ENCODE data around the gene MAPK13. TPM values are rescaled to one million over a fixed set of nuclear protein-coding genes. Genes with fewer than 3 reads are reported as not detected.

MAPK13 gene
- total and polyA plus RNA-seq, 2 donors (not counting 1 experiment from before 2014, with no cell fraction given), result 20.6 to 34.8 TPM

DNA sequence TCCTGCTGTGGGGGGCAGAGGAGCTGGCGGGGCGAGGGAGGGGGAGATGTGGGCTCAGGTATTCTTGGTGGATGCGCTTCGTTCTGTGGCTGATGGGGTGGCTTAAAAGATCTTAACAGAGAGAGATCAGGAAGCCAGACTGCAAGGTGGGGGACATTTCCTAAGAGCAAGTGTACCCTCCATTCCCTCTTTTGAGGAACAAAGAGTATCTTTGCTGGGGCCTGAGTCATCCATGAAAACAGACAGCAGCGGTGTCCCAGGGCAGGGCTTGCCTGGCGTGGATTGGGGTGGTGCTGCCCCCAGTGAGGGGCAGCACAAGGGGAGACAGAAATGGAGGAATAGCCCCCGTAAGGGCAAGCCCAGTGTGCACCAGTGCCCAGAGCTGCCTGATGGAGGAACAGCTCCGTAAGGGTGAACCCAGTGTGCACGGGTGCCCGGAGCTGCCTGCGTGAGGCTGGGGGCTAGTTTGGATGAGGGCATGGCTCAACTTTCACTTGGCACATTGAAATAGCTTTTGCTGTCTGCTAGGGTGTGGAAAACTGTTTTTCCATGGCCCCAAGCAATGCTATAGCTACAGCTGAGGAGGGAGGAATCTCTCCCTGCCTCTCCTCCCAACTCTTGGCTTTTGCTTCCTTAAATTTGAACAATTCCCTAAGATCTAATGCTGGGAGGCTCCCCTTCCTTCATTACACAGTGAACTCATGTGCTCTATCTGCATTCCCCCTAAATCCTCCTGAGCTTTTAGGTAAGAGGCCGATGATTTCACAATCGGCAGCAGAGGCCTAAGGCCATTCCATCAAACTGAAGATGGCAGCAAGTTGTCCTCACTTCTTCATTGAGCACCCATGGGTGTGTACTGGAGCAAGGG lies 12.9 kb downstream of the MAPK13 start:
- peaks cover under 1% of the 10 kb centered on the region for H3K9me3 Mint-ChIP-seq (ENCODE audit: insufficient read depth)
- no peak overlapping the region for H3K4me3 Mint-ChIP-seq
- no peaks in the 10 kb centered on the region for H3K27me3 ChIP-seq (replicated peaks in 1 of 4; ENCODE audit: control extremely low read depth in 1 of 4, control insufficient read depth in 3 of 4, insufficient read depth in 4 of 4, low read length in 3 of 4)
- no peak for TF ChIP-seq EZH2 (IDR thresholded peaks at IDR 0.05; ENCODE audit: borderline replicate concordance, insufficient read depth, low read depth, low read length, poor library complexity, severe bottlenecking)
- TF ChIP-seq, protein P1, sequence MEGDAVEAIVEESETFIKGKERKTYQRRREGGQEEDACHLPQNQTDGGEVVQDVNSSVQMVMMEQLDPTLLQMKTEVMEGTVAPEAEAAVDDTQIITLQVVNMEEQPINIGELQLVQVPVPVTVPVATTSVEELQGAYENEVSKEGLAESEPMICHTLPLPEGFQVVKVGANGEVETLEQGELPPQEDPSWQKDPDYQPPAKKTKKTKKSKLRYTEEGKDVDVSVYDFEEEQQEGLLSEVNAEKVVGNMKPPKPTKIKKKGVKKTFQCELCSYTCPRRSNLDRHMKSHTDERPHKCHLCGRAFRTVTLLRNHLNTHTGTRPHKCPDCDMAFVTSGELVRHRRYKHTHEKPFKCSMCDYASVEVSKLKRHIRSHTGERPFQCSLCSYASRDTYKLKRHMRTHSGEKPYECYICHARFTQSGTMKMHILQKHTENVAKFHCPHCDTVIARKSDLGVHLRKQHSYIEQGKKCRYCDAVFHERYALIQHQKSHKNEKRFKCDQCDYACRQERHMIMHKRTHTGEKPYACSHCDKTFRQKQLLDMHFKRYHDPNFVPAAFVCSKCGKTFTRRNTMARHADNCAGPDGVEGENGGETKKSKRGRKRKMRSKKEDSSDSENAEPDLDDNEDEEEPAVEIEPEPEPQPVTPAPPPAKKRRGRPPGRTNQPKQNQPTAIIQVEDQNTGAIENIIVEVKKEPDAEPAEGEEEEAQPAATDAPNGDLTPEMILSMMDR (IDR thresholded peaks at IDR 0.05), result no peak
- no peak overlapping the region for H3K27ac ChIP-seq (ENCODE audit: low read length in 2 of 2)
- H3K27me3 Mint-ChIP-seq, result no peaks in the 10 kb centered on the region
- intact Hi-C loops (cut with micrococcal nuclease), result no loop called here
- WGBS (ENCODE audit: insufficient coverage), result 93% methylated on average over 10 of the region's 13 CpGs
- no peak overlapping the region for H3K4me2 ChIP-seq (replicated peaks; ENCODE audit: low read depth, low read length, poor library complexity, severe bottlenecking)
- peaks cover 9% of the 10 kb centered on the region for H3K4me1 Mint-ChIP-seq
- H3K27ac Mint-ChIP-seq, result no peak overlapping the region
- no peaks in the 10 kb centered on the region for H4K20me1 ChIP-seq (ENCODE audit: control insufficient read depth, insufficient read depth, low read length, poor library complexity, severe bottlenecking)
- no peak overlapping the region for H3K9ac ChIP-seq (ENCODE audit: low read length)
- no peak for ATAC-seq (ENCODE audit: low read depth)
- peaks cover 0 to 6% (median 0%) of the 10 kb centered on the region in 3 donors for H3K9me3 ChIP-seq (ENCODE audit: control extremely low read depth in 1 of 3, control insufficient read depth in 2 of 3, insufficient read depth in 1 of 3, low read length in 2 of 3)
- CTCF ChIA-PET, result interaction anchor here (0.5 to 0.9 kb wide), 2 partner anchors 46 to 107 kb away, joined by 4 read pairs; no protein-coding TSS in a partner anchor
- DNase-seq, result no peak
- peaks cover 0 to 26% of the 10 kb centered on the region in 2 experiments for H3K36me3 ChIP-seq (replicated peaks in 1 of 2; ENCODE audit: control extremely low read depth in 1 of 2, control insufficient read depth in 1 of 2, extremely low read depth in 1 of 2, insufficient read depth in 2 of 2, low read length in 1 of 2)
- peaks cover 5% of the 10 kb centered on the region in 2 donors for H3K4me1 ChIP-seq (ENCODE audit: control insufficient read depth in 2 of 2, insufficient read depth in 2 of 2, low read length in 2 of 2)
- POLR2A ChIA-PET, result no interaction called here
- H3K79me2 ChIP-seq (ENCODE audit: control insufficient read depth, insufficient read depth, low read length), result no peaks in the 10 kb centered on the region
- H3K4me3 ChIP-seq (ENCODE audit: control extremely low read depth in 1 of 5, extremely low read depth in 1 of 5, insufficient read depth in 1 of 5, low read depth in 2 of 5, low read length in 4 of 5), result no peak overlapping the region
- H2AFZ ChIP-seq (ENCODE audit: insufficient read depth, low read depth, low read length, poor library complexity, severe bottlenecking), result no peak overlapping the region

DNA sequence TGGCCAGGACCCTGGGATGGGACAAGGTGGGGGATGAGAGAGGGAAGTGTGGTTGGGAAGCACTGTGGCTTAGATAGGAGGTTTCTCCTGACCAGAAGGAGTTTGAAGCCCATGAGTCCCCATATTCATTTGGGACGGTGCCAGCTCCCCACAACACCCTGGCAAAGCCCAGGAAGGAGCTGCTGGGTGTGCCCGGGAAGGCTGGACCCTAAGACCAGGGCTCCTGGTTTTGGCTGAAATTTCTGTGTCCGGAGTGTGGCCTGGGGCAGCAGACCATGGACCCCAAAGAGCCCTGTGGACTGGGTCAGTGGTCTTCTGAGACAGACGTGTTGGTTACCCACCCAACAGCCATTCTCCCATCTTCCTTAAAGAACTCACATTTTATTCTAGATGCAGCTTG lies 15.2 kb downstream of the MAPK13 start:
- peaks cover 8% of the 10 kb centered on the region for H3K4me1 Mint-ChIP-seq
- ChIA-PET CTCF (interaction anchor here (1.0 kb wide), 1 partner anchor 50 kb away, joined by 3 read pairs; no protein-coding TSS in a partner anchor), POLR2A (no interaction called here)
- H3K79me2 ChIP-seq (ENCODE audit: control insufficient read depth, insufficient read depth, low read length), result no peaks in the 10 kb centered on the region
- DNase-seq, result no peak
- WGBS (ENCODE audit: insufficient coverage), result 91% methylated on average over 3 of the region's 4 CpGs
- ATAC-seq (ENCODE audit: low read depth), result no peak
- intact Hi-C loops (cut with micrococcal nuclease), result no loop called here
- no peak overlapping the region for H3K27ac Mint-ChIP-seq
- H3K36me3 ChIP-seq (replicated peaks in 1 of 2; ENCODE audit: control extremely low read depth in 1 of 2, control insufficient read depth in 1 of 2, extremely low read depth in 1 of 2, insufficient read depth in 2 of 2, low read length in 1 of 2), result peaks cover 0 to 3% of the 10 kb centered on the region in 2 experiments
- no peaks in the 10 kb centered on the region for H3K27me3 Mint-ChIP-seq
- H3K9me3 Mint-ChIP-seq (ENCODE audit: insufficient read depth), result peaks cover 3% of the 10 kb centered on the region
- no peak overlapping the region for H3K9ac ChIP-seq (ENCODE audit: low read length)
- H2AFZ ChIP-seq (ENCODE audit: insufficient read depth, low read depth, low read length, poor library complexity, severe bottlenecking), result no peak overlapping the region
- peaks cover 0 to 6% (median 0%) of the 10 kb centered on the region in 3 donors for H3K9me3 ChIP-seq (ENCODE audit: control extremely low read depth in 1 of 3, control insufficient read depth in 2 of 3, insufficient read depth in 1 of 3, low read length in 2 of 3)
- no peaks in the 10 kb centered on the region for H4K20me1 ChIP-seq (ENCODE audit: control insufficient read depth, insufficient read depth, low read length, poor library complexity, severe bottlenecking)
- no peak overlapping the region for H3K4me3 ChIP-seq (ENCODE audit: control extremely low read depth in 1 of 5, extremely low read depth in 1 of 5, insufficient read depth in 1 of 5, low read depth in 2 of 5, low read length in 4 of 5)
- no peak overlapping the region for H3K27ac ChIP-seq (ENCODE audit: low read length in 2 of 2)
- H3K27me3 ChIP-seq (replicated peaks in 1 of 4; ENCODE audit: control extremely low read depth in 1 of 4, control insufficient read depth in 3 of 4, insufficient read depth in 4 of 4, low read length in 3 of 4), result no peaks in the 10 kb centered on the region
- H3K4me2 ChIP-seq (replicated peaks; ENCODE audit: low read depth, low read length, poor library complexity, severe bottlenecking), result no peak overlapping the region
- no peak overlapping the region for H3K4me3 Mint-ChIP-seq
- H3K4me1 ChIP-seq (ENCODE audit: control insufficient read depth in 2 of 2, insufficient read depth in 2 of 2, low read length in 2 of 2), result peaks cover 5% of the 10 kb centered on the region in 2 donors
- TF ChIP-seq EZH2 (IDR thresholded peaks at IDR 0.05; ENCODE audit: borderline replicate concordance, insufficient read depth, low read depth, low read length, poor library complexity, severe bottlenecking), result no peak
